HK-2 (cell line): ENCODE measurements around the gene NOXA1.
A peak's percentile ranks its signal among the peaks of the same experiment; 100 is the strongest.

Source experiments
- DNase-seq: peaks from one replicate; pipeline ENCODE4 v3.0.0-alpha.2; 2018; ENCODE audit not compliant: unreplicated experiment

The NOXA1 gene

GRCh38 chr9:137423514-137424291 lies 510 bp downstream of the NOXA1 start:
- DNase-seq: no peak

GRCh38 chr9:137426018-137426681 lies 3.0 kb downstream of the NOXA1 start:
- DNase-seq: no peak

- DNase-seq: no peak
These were observed 4.5 kb downstream of the NOXA1 start for GRCh38 chr9:137427454-137428310.

GRCh38 chr9:137428311-137428630 lies 5.1 kb downstream of the NOXA1 start:
- DNase-seq: no peak

- no peak for DNase-seq
These were observed 5.8 kb downstream of the NOXA1 start for GRCh38 chr9:137428841-137429545.

GRCh38 chr9:137429546-137429890 lies 6.3 kb downstream of the NOXA1 start:
- DNase-seq: no peak

GRCh38 chr9:137429974-137430722 lies 7.0 kb downstream of the NOXA1 start:
- DNase-seq: no peak

- DNase-seq: no peak
These were observed 7.7 kb downstream of the NOXA1 start for GRCh38 chr9:137430723-137431415.

GRCh38 chr9:137431416-137431931 lies 8.3 kb downstream of the NOXA1 start:
- no peak for DNase-seq

GRCh38 chr9:137432687-137433348 lies 9.6 kb downstream of the NOXA1 start:
- DNase-seq: no peak

GRCh38 chr9:137433349-137433915 lies 10.2 kb downstream of the NOXA1 start:
- no peak for DNase-seq

GRCh38 chr9:137433916-137434431 lies 10.8 kb downstream of the NOXA1 start:
- no peak for DNase-seq

- no peak for DNase-seq
These were observed 11.5 kb downstream of the NOXA1 start for GRCh38 chr9:137434498-137435380.

GRCh38 chr9:137435381-137435891 lies 12.2 kb downstream of the NOXA1 start:
- no peak for DNase-seq

GRCh38 chr9:137435980-137436760 lies 13.0 kb downstream of the NOXA1 start:
- peak; percentile 93 for DNase-seq

- DNase-seq: no peak
These were observed 13.8 kb downstream of the NOXA1 start for GRCh38 chr9:137436761-137437600.
